ENCODE measurements around the gene INPP4A.

DNA sequence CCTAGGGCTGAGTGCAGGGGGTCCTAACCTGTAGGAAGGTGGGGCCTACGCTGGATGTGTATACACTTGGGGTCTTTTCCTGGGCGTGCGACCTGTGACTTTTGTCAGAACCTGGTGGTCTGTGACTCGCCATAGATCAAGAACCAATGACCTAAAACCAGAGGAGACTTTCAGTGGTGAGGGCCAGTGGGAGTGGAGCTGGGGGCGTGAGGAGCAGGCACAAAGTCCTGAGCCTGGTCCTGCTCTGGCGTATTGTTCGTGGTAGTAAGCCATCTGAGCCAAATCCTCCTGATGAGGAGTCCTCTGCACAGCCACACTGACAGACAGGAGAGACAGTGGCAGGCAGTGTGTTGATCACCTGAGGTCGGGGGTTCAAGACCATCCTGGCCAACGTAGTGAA lies 8.9 kb downstream of the INPP4A start:
- no peak for TF ChIP-seq ZNF169 (tag by site-specific recombination; IDR thresholded peaks at IDR 0.05)
- no peak for TF ChIP-seq ZNF24 (tag by site-specific recombination; IDR thresholded peaks at IDR 0.05)

Measured in HEK293 (cell line).